Heart right ventricle (tissue), 16 donors: Measurements from ENCODE around the gene MYO1H. TPM values are rescaled to one million over a fixed set of nuclear protein-coding genes. Genes with fewer than 3 reads are reported as not detected.

Source experiments
- ATAC-seq, 8 donors: fragments of 200-7000 bp; cut with Tn5 transposase; one replicate each; pipeline ENCODE4 v1.9.1; 2020; ENCODE audit warnings: mild to moderate bottlenecking in 8 of 8, moderate library complexity in 8 of 8, moderate number of reproducible peaks in 1 of 8
- DNase-seq, 2 donors: peaks; one replicate each; pipeline ENCODE4 v3.0.0-alpha.2; 2020
- H3K27ac ChIP-seq, 10 donors: fragments of 200-600 bp; sonication (generic) in 2 of 10; one replicate each; pipeline versions ENCODE4 v1.5.0 to v1.8.0; 2020 to 2022; ENCODE audit warnings: mild to moderate bottlenecking in 3 of 10
- H3K27me3 ChIP-seq, 7 donors: fragments of 200-600 bp; one replicate each; pipeline ENCODE4 v1.8.0; 2021 to 2022; ENCODE audit warnings: mild to moderate bottlenecking in 2 of 7
- H3K36me3 ChIP-seq, 9 donors: fragments of 200-600 bp; sonication (generic) in 1 of 9; one replicate each; pipeline versions ENCODE4 v1.5.0 to v1.8.0; 2020 to 2022; ENCODE audit warnings: mild to moderate bottlenecking in 2 of 9
- H3K4me1 ChIP-seq, 9 donors: fragments of 200-600 bp; sonication (generic) in 1 of 9; one replicate each; pipeline versions ENCODE4 v1.5.0 to v1.8.0; 2020 to 2022; ENCODE audit warnings: mild to moderate bottlenecking in 4 of 9
- H3K4me3 ChIP-seq, 10 donors: fragments of 200-600 bp; sonication (generic) in 2 of 10; one replicate each; pipeline versions ENCODE4 v1.5.0 to v1.8.0; 2020 to 2022; ENCODE audit warnings: mild to moderate bottlenecking in 7 of 10, moderate library complexity in 2 of 10
- H3K9me3 ChIP-seq, 11 donors: fragments of 200-600 bp in 10 of 11; sonication (generic) in 2 of 11; one replicate each; pipeline versions ENCODE4 v1.5.0 to v1.8.0; 2013 to 2022; ENCODE audit warnings: mild to moderate bottlenecking in 2 of 11, control low read depth in 1 of 11, moderate library complexity in 1 of 11
- CTCF ChIP-seq, 9 donors: fragments of 200-600 bp; sonication (generic) in 2 of 9; IDR thresholded peaks; one replicate each; pipeline versions ENCODE4 v1.5.0 to v1.8.0; 2021 to 2022; ENCODE audit warnings: antibody characterized with exemption in 9 of 9, mild to moderate bottlenecking in 5 of 9, moderate library complexity in 1 of 9
- WGBS, 2 donors: extraction: QIAGEN DNeasy Blood & Tissue Kit; methylation state at CpG; one replicate each; pipeline ENCODE4 v1.1.7; 2013; ENCODE audit warnings: inconsistent platforms in 1 of 2; 5-methylcytosine and 5-hydroxymethylcytosine counted together
- intact Hi-C, 10 donors: fragments of 100-400 bp; cut with DNase I; formaldehyde crosslinking; loops; one replicate each; pipeline versions ENCODE4 v1.11.1 to v1.14.2; 2022
- polyA plus RNA-seq, 2 donors: library from polyadenylated mRNA; stranded (reverse); fragments of 200-250 nt; gene quantifications; one replicate each; pipeline ENCODE4 v1.2.3, GENCODE V29; 2013
- total RNA-seq, 10 donors: library from RNA; stranded (reverse); fragmentation: NEBNext Ultra II Directional in 3 of 10; extraction: Animal tissue kit (Norgen Biotek cat#: 25700) in 3 of 10; gene quantifications; one replicate each; pipeline versions ENCODE4 v1.2.1 to v1.2.4, GENCODE V29; 2021 to 2023
- donor health status: Arrhythmogenic right ventricular cardiomyopathy.
- donor health status: ischemic (EF 13 %, LVEDD 7.1; RV severe dilation, severe dysfunction).
- donor health status: healthy with polysubstance abuse.
- donor health status: DM: no; HTN: yes; CAD: no.
- donor health status: DM: no; HTN: no; CAD: no.
- donor health status: ischemic (EF 25% LVEDD 6.9; RV normal size, moderate dysfunction).
- donor health status: ischemic (EF 25% LVEDD 5.7; RV mildly dilated, moderate dysfunction).
- donor health status: healthy.
- donor health status: DM: yes; HTN: yes; CAD: no.
- donor health status: Ischemic cardiomyopathy.
- donor health status: ischemic (EF 35%, LVEDD 5.7; RV mildly dilated, moderate dysfunction).
- donor health status: nonischemic (EF 11% LVEDD 7.7; RV severe dilation, severe dysfunction).
- donor health status: DM: yes; HTN: yes; CAD: no.
- donor health status: PGD.
- donor health status: ischemic (EF 29% LVEDD 5.4; RV normal size, mild dysfunction).
- donor health status: nonischemic (EF 23%, LVEDD 6.1; RV moderate dilation, normal function).

The MYO1H gene
- total and polyA plus RNA-seq, 12 donors, result 0.07 to 1.3 (median 0.51) TPM; not detected in 4

GRCh38 chr12:109462868-109463692 lies 115.4 kb downstream of the MYO1H start:
- H3K4me3 ChIP-seq, result peak overlapping the region in 7 of 10 donors; percentile 10 to 31 (median 18)
- H3K36me3 ChIP-seq, result peaks cover 0 to 60% (median 0%) of the 10 kb centered on the region in 9 donors
- ATAC-seq (peak; percentile 70 to 86 (median 82)), DNase-seq (peak; percentile 71 to 88)
- WGBS, 2 donors, result 3 to 6% methylated on average over 14 of the region's 14 CpGs
- H3K9me3 ChIP-seq, result no peaks in the 10 kb centered on the region
- peaks cover 43 to 100% (median 100%) of the 10 kb centered on the region in 9 donors for H3K4me1 ChIP-seq
- no peaks in the 10 kb centered on the region for H3K27me3 ChIP-seq
- TF ChIP-seq CTCF (IDR thresholded peaks at IDR 0.05), result no peak
- intact Hi-C loops, result loop anchor here in 2 of 10 donors (2.0 to 5.0 kb wide), 2 partner anchors 16 to 36 kb away; no protein-coding TSS in a partner anchor
- H3K27ac ChIP-seq, result peak overlapping the region; percentile 87 to 99 (median 98)

DNA sequence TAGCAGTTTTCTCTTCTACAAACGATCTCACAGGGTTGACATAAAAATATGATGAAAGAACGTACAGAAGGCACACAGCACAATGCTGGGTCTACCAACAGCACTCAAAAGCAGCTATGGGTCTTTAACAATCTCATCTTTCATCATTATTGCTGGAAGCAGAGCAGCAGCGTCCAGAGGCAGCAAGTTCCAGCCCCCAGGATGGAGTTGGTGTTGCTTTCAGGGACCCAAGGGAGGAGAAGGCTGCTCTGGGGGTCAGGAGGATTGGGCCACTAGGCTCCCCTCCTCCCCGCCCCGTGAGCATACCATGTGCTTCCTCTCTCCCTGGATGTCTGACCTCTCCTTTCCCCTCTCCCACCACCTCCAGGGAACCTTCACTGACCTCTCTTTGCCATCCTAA lies 116.1 kb downstream of the MYO1H start:
- peak overlapping the region in 7 of 10 donors; percentile 10 to 31 (median 18) for H3K4me3 ChIP-seq
- peaks cover 46 to 100% (median 98%) of the 10 kb centered on the region in 9 donors for H3K4me1 ChIP-seq
- no peak for DNase-seq
- H3K27me3 ChIP-seq, result no peaks in the 10 kb centered on the region
- peaks cover 0 to 60% (median 0%) of the 10 kb centered on the region in 9 donors for H3K36me3 ChIP-seq
- H3K27ac ChIP-seq, result peak overlapping the region; percentile 87 to 99 (median 98)
- no peaks in the 10 kb centered on the region for H3K9me3 ChIP-seq
- intact Hi-C loops, result loop anchor here in 2 of 10 donors (2.0 to 5.0 kb wide), 2 partner anchors 17 to 36 kb away; no protein-coding TSS in a partner anchor
- TF ChIP-seq CTCF (IDR thresholded peaks at IDR 0.05), result no peak
- 23 to 31% methylated on average over 5 of the region's 5 CpGs for WGBS, 2 donors
- ATAC-seq, result peak in 1 of 8 donors; percentile 7

DNA sequence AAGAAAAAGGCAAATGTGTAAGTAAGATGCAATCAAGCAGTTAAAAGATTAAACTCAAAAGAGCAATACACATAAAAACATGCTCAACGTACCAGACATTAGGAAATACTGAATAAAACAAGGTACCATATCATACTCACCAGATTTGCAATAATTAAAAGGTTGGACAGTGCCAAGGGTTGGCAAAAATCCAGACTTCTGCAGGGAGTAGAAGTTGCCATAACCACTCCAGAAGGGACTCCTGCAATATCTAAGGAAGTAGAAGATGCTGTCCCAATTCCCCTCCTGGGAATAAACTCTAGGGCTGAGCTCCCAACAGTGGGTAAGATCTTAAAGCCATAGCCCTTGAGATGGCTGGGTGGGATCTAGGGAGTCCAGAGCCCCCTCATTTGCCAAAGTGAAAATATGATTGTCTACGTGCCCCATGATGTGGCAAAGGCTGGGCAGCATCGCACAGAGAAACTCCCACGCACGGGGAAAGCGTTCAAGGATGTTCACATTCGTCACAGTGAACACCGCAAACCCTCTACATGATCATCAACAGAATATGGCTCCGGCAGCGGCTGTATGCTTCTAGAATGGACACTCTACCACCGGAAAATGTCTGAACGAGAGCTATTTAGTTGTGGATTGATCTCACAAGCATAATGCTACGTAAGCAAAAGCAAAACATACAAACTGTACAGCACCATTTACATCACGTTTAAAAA lies 117.1 kb downstream of the MYO1H start:
- Histone ChIP-seq H3K4me3 (no peak overlapping the region), H3K27me3 (no peaks in the 10 kb centered on the region), H3K27ac (peak overlapping the region in 9 of 10 donors; percentile 93 to 99 (median 98)), H3K4me1 (peaks cover 46 to 100% (median 93%) of the 10 kb centered on the region in 9 donors), H3K9me3 (no peaks in the 10 kb centered on the region), H3K36me3 (peaks cover 0 to 62% (median 8%) of the 10 kb centered on the region in 9 donors)
- 85 to 87% methylated on average over 14 of the region's 14 CpGs for WGBS, 2 donors
- TF ChIP-seq CTCF (IDR thresholded peaks at IDR 0.05), result no peak
- intact Hi-C loops, result loop anchor here in 1 of 10 donors (5.0 kb wide), 1 partner anchor 37 kb away; no protein-coding TSS in a partner anchor
- DNase-seq (no peak), ATAC-seq (no peak)

DNA sequence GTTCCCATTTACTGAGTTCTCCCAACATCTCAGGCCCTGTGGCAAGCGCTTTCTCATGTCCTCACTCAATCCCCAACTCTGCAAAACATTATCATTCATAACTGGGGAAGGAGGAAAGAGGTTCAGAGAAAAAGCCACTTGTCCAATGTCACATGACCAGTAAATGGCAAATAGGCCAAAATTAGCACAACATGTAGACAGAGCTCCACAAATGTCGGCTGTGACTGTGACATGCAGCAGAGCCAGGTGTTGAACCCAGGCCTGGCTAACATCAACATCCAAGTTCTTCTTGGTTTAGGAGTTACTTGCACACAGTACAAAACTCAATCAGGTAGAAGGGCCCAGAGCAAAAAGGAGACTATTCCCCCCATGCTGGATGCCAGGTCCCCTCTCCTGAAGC lies 118.6 kb downstream of the MYO1H start:
- H3K27me3 ChIP-seq, result no peaks in the 10 kb centered on the region
- no peak for TF ChIP-seq CTCF (IDR thresholded peaks at IDR 0.05)
- no peaks in the 10 kb centered on the region for H3K9me3 ChIP-seq
- 51 to 61% methylated on average over 2 of the region's 2 CpGs for WGBS, 2 donors
- no peak overlapping the region for H3K4me3 ChIP-seq
- peak overlapping the region in 9 of 10 donors; percentile 64 to 99 (median 97) for H3K27ac ChIP-seq
- no peak for DNase-seq
- peak in 1 of 8 donors; percentile 21 for ATAC-seq
- H3K4me1 ChIP-seq, result peaks cover 41 to 100% (median 89%) of the 10 kb centered on the region in 9 donors
- H3K36me3 ChIP-seq, result peaks cover 0 to 69% (median 9%) of the 10 kb centered on the region in 9 donors
- intact Hi-C loops, result no loop called here
